HepG2 (cell line): ENCODE measurements around the gene SLC13A5. TPM values are rescaled to one million over a fixed set of nuclear protein-coding genes. Genes with fewer than 3 reads are reported as not detected.

Experiments
- ARNT2 ChIP-seq: sonication (generic); formaldehyde crosslinking; IDR thresholded peaks from 2 replicates; pipeline ENCODE4 v1.8.0; 2022; ENCODE audit warnings: mild to moderate bottlenecking, low read depth, missing genetic modification reagents, moderate library complexity
- DR1 ChIP-seq: sonication (generic); formaldehyde crosslinking; IDR thresholded peaks from 2 replicates; pipeline ENCODE4 v1.8.0; 2021; ENCODE audit warnings: mild to moderate bottlenecking, missing genetic modification reagents, inconsistent platforms
- IKZF1 ChIP-seq: fragments of 450-650 bp; IDR thresholded peaks from 2 replicates; pipeline ENCODE4 v1.7.1; 2016
- RFX1 ChIP-seq: fragments of 450-650 bp; IDR thresholded peaks from 2 replicates; pipeline ENCODE4 v1.6.1; 2017
- SAFB2 ChIP-seq: sonication (generic); formaldehyde crosslinking; IDR thresholded peaks from 2 replicates; pipeline ENCODE4 v1.5.1; 2020; ENCODE audit warnings: missing genetic modification reagents, low read depth, mild to moderate bottlenecking, borderline replicate concordance
- SIN3A ChIP-seq: IDR thresholded peaks from 2 replicates; pipeline ENCODE4 v1.6.1; 2011; ENCODE audit warnings: low read depth, mild to moderate bottlenecking, control low read depth, low read length, borderline replicate concordance
- ZNF562 ChIP-seq: sonication (generic); formaldehyde crosslinking; IDR thresholded peaks from 2 replicates; pipeline ENCODE4 v1.8.0; 2022; ENCODE audit warnings: missing genetic modification reagents, borderline replicate concordance
- polyA plus RNA-seq, 8 experiments: library from polyadenylated mRNA; depleted of rRNA in 3 of 8; stranded (reverse) in 7 of 8; unstranded in 1 of 8; fragments of >200 nt; fragmentation: Illumina TruSeq in 4 of 8; extraction: Trizol in 4 of 8; gene quantifications; 2 replicates each; pipeline versions ENCODE4 v1.2.1 to v1.2.3, GENCODE V29; 2011 to 2016; ENCODE audit warnings: low read depth in 4 of 8, missing spikeins in 1 of 8, mixed read lengths in 1 of 8; ENCODE audit not compliant: insufficient read depth in 1 of 8
- total RNA-seq, 5 experiments: library from RNA; depleted of rRNA; stranded (reverse); fragments of >200 nt; fragmentation: Illumina TruSeq; extraction: Trizol; gene quantifications; 2 replicates each; pipeline ENCODE4 v1.2.3, GENCODE V29; 2016; ENCODE audit warnings: low read depth in 1 of 5
- TF ChIP-seq, protein P1 (sequence below), 2 experiments: IDR thresholded peaks; 2 replicates each; pipeline ENCODE4 v1.6.1; 2011 to 2012; ENCODE audit warnings: low read length in 2 of 2, borderline replicate concordance in 1 of 2, low read depth in 1 of 2, mild to moderate bottlenecking in 1 of 2, moderate library complexity in 1 of 2
- TF ChIP-seq, protein P2 (sequence below): sonication (generic); formaldehyde crosslinking; IDR thresholded peaks from 2 replicates; pipeline ENCODE4 v1.4.0; 2020; ENCODE audit warnings: missing genetic modification reagents, borderline replicate concordance
- TF ChIP-seq, protein P3 (sequence below): sonication (generic); formaldehyde crosslinking; IDR thresholded peaks from 2 replicates; pipeline ENCODE4 v1.8.0; 2022; ENCODE audit warnings: mild to moderate bottlenecking, missing genetic modification reagents, moderate library complexity
- TF ChIP-seq, protein P4 (sequence below): sonication (generic); formaldehyde crosslinking; IDR thresholded peaks from 2 replicates; pipeline ENCODE4 v1.4.0; 2020; ENCODE audit warnings: mild to moderate bottlenecking, missing genetic modification reagents
- TF ChIP-seq, protein P5 (sequence below): sonication (generic); formaldehyde crosslinking; IDR thresholded peaks from 2 replicates; pipeline ENCODE4 v1.4.0; 2020; ENCODE audit warnings: missing genetic modification reagents, borderline replicate concordance
- TF ChIP-seq, protein P6 (sequence below): sonication (generic); formaldehyde crosslinking; IDR thresholded peaks from 2 replicates; pipeline ENCODE4 v1.4.0; 2020; ENCODE audit warnings: missing genetic modification reagents
- TF ChIP-seq, protein P7 (sequence below), 2 experiments: sonication (generic) in 1 of 2; formaldehyde crosslinking in 1 of 2; IDR thresholded peaks; 2 replicates each; pipeline versions ENCODE4 v1.5.1 to v1.6.1; 2011 to 2020; ENCODE audit warnings: borderline replicate concordance in 1 of 2, low read depth in 1 of 2, low read length in 1 of 2, mild to moderate bottlenecking in 1 of 2, missing genetic modification reagents in 1 of 2, moderate library complexity in 1 of 2

The SLC13A5 gene
- total and polyA plus RNA-seq, 2 of the 13 experiments (the other 11 are each of a cell fraction or from before 2014, with no cell fraction given), result 42.8 to 310 TPM

DNA sequence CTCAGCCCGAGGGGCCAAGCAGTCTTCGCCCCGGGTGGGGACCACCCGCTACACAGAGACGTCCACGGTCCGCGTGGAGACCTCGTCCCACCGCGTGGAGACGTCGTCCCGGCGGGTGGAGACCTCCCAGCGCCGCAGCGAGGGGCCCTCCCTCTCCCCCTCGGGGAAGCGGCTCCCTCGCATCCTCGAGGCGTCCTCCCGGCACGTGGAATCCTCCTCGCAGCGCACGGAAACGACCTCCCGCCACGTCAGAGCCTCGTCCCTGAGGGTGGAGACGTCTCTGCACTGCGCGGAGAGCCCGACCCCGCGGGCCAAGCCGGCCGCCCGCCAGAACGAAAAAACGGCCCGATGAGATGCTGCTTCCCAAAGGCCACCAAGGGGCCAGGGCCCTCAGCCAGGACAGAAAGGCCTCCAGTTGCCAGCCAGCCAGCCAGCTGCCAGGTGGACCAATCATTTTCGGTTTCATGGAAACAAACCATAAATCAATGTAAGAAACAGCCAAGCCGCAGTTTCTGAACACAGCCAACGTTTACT, 61.2 kb downstream of the SLC13A5 start (continued):
- TF ChIP-seq, protein P1, sequence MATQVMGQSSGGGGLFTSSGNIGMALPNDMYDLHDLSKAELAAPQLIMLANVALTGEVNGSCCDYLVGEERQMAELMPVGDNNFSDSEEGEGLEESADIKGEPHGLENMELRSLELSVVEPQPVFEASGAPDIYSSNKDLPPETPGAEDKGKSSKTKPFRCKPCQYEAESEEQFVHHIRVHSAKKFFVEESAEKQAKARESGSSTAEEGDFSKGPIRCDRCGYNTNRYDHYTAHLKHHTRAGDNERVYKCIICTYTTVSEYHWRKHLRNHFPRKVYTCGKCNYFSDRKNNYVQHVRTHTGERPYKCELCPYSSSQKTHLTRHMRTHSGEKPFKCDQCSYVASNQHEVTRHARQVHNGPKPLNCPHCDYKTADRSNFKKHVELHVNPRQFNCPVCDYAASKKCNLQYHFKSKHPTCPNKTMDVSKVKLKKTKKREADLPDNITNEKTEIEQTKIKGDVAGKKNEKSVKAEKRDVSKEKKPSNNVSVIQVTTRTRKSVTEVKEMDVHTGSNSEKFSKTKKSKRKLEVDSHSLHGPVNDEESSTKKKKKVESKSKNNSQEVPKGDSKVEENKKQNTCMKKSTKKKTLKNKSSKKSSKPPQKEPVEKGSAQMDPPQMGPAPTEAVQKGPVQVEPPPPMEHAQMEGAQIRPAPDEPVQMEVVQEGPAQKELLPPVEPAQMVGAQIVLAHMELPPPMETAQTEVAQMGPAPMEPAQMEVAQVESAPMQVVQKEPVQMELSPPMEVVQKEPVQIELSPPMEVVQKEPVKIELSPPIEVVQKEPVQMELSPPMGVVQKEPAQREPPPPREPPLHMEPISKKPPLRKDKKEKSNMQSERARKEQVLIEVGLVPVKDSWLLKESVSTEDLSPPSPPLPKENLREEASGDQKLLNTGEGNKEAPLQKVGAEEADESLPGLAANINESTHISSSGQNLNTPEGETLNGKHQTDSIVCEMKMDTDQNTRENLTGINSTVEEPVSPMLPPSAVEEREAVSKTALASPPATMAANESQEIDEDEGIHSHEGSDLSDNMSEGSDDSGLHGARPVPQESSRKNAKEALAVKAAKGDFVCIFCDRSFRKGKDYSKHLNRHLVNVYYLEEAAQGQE (IDR thresholded peaks at IDR 0.05; ENCODE audit: borderline replicate concordance in 1 of 2, low read depth in 1 of 2, low read length in 2 of 2), result no peak
- TF ChIP-seq, protein P2, sequence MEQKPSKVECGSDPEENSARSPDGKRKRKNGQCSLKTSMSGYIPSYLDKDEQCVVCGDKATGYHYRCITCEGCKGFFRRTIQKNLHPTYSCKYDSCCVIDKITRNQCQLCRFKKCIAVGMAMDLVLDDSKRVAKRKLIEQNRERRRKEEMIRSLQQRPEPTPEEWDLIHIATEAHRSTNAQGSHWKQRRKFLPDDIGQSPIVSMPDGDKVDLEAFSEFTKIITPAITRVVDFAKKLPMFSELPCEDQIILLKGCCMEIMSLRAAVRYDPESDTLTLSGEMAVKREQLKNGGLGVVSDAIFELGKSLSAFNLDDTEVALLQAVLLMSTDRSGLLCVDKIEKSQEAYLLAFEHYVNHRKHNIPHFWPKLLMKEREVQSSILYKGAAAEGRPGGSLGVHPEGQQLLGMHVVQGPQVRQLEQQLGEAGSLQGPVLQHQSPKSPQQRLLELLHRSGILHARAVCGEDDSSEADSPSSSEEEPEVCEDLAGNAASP, result peak; percentile 42; the same call in 1 of the 2 replicates
- TF ChIP-seq SAFB2 (CRISPR knock-in tag) (peak; percentile 72), ZNF562 (CRISPR knock-in tag) (peak; percentile 91; the same call in 1 of the 2 replicates), IKZF1 (no peak), ARNT2 (CRISPR knock-in tag) (peak; percentile 100), RFX1 (no peak), SIN3A (no peak), DR1 (no peak)
- TF ChIP-seq, protein P3, sequence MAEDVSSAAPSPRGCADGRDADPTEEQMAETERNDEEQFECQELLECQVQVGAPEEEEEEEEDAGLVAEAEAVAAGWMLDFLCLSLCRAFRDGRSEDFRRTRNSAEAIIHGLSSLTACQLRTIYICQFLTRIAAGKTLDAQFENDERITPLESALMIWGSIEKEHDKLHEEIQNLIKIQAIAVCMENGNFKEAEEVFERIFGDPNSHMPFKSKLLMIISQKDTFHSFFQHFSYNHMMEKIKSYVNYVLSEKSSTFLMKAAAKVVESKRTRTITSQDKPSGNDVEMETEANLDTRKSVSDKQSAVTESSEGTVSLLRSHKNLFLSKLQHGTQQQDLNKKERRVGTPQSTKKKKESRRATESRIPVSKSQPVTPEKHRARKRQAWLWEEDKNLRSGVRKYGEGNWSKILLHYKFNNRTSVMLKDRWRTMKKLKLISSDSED, result peak; percentile 98
- TF ChIP-seq, protein P4, sequence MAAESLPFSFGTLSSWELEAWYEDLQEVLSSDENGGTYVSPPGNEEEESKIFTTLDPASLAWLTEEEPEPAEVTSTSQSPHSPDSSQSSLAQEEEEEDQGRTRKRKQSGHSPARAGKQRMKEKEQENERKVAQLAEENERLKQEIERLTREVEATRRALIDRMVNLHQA (CRISPR knock-in tag), result no peak
- TF ChIP-seq, protein P5, sequence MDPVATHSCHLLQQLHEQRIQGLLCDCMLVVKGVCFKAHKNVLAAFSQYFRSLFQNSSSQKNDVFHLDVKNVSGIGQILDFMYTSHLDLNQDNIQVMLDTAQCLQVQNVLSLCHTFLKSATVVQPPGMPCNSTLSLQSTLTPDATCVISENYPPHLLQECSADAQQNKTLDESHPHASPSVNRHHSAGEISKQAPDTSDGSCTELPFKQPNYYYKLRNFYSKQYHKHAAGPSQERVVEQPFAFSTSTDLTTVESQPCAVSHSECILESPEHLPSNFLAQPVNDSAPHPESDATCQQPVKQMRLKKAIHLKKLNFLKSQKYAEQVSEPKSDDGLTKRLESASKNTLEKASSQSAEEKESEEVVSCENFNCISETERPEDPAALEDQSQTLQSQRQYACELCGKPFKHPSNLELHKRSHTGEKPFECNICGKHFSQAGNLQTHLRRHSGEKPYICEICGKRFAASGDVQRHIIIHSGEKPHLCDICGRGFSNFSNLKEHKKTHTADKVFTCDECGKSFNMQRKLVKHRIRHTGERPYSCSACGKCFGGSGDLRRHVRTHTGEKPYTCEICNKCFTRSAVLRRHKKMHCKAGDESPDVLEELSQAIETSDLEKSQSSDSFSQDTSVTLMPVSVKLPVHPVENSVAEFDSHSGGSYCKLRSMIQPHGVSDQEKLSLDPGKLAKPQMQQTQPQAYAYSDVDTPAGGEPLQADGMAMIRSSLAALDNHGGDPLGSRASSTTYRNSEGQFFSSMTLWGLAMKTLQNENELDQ (CRISPR knock-in tag), result no peak
- TF ChIP-seq, protein P6, sequence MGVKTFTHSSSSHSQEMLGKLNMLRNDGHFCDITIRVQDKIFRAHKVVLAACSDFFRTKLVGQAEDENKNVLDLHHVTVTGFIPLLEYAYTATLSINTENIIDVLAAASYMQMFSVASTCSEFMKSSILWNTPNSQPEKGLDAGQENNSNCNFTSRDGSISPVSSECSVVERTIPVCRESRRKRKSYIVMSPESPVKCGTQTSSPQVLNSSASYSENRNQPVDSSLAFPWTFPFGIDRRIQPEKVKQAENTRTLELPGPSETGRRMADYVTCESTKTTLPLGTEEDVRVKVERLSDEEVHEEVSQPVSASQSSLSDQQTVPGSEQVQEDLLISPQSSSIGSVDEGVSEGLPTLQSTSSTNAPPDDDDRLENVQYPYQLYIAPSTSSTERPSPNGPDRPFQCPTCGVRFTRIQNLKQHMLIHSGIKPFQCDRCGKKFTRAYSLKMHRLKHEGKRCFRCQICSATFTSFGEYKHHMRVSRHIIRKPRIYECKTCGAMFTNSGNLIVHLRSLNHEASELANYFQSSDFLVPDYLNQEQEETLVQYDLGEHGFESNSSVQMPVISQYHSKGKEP (CRISPR knock-in tag), result peak; percentile 92; the same call in 1 of the 2 replicates
- TF ChIP-seq, protein P7, sequence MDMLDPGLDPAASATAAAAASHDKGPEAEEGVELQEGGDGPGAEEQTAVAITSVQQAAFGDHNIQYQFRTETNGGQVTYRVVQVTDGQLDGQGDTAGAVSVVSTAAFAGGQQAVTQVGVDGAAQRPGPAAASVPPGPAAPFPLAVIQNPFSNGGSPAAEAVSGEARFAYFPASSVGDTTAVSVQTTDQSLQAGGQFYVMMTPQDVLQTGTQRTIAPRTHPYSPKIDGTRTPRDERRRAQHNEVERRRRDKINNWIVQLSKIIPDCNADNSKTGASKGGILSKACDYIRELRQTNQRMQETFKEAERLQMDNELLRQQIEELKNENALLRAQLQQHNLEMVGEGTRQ (IDR thresholded peaks at IDR 0.05; ENCODE audit: low read depth, low read length), result no peak
- TF ChIP-seq, protein P7 (CRISPR knock-in tag; IDR thresholded peaks at IDR 0.05; ENCODE audit: borderline replicate concordance), result peak; percentile 43; the same call in 1 of the 2 replicates
